GM12891 (cell line): ENCODE results near the gene ALKBH3.

Experiments
- POLR2A ChIP-seq: IDR thresholded peaks from 2 replicates; pipeline ENCODE4 v1.6.1; 2011; ENCODE audit warnings: low read depth, low read length, control low read depth
- POLR2AphosphoS5 ChIP-seq: IDR thresholded peaks from 2 replicates; pipeline ENCODE4 v1.6.1; 2011; ENCODE audit warnings: low read depth, low read length, control low read depth
- TAF1 ChIP-seq: IDR thresholded peaks from 2 replicates; pipeline ENCODE4 v1.6.1; 2011; ENCODE audit warnings: low read depth, low read length, control low read depth

- TF ChIP-seq POLR2A (no peak), POLR2AphosphoS5 (no peak), TAF1 (no peak)
Observed at GRCh38 chr11:43892851-43893250, 12.2 kb downstream of the ALKBH3 start.
